ENCODE data around the gene SIDT1.
A peak's percentile ranks its signal among the peaks of the same experiment; 100 is the strongest.

Gene SIDT1

GRCh38 chr3:113516115-113516505, 16.2 kb upstream of the SIDT1 start:
- TF ChIP-seq CTCF (IDR thresholded peaks at IDR 0.05; ENCODE audit: insufficient read depth, low read length, missing control alignments), result no peak
- ChIA-PET POLR2A (interaction anchor here (0.7 kb wide), 1 partner anchor 229 kb away, joined by 3 read pairs; no protein-coding TSS in a partner anchor), CTCF (interaction anchor here (0.8 to 1.1 kb wide), 3 partner anchors 20 to 61 kb away, joined by 3 to 5 read pairs (median 3); no protein-coding TSS in a partner anchor)
- DNase-seq (ENCODE audit: low read depth, low spot score), result no peak
- no peak overlapping the region for H3K4me3 ChIP-seq (ENCODE audit: low read depth, low read length)

- DNase-seq (ENCODE audit: low read depth, low spot score), result no peak
- ChIA-PET POLR2A (no interaction called here), CTCF (no interaction called here)
- no peak overlapping the region for H3K4me3 ChIP-seq (ENCODE audit: low read depth, low read length)
- TF ChIP-seq CTCF (IDR thresholded peaks at IDR 0.05; ENCODE audit: insufficient read depth, low read length, missing control alignments), result no peak
Observed at GRCh38 chr3:113521981-113522380, 10.4 kb upstream of the SIDT1 start.

- ChIA-PET POLR2A (no interaction called here), CTCF (no interaction called here)
- no peak for DNase-seq (ENCODE audit: low read depth, low spot score)
- no peak for TF ChIP-seq CTCF (IDR thresholded peaks at IDR 0.05; ENCODE audit: insufficient read depth, low read length, missing control alignments)
- no peak overlapping the region for H3K4me3 ChIP-seq (ENCODE audit: low read depth, low read length)
Observed at GRCh38 chr3:113523241-113523640, 9.1 kb upstream of the SIDT1 start.

- TF ChIP-seq CTCF (IDR thresholded peaks at IDR 0.05; ENCODE audit: insufficient read depth, low read length, missing control alignments), result no peak
- POLR2A ChIA-PET, result no interaction called here
- CTCF ChIA-PET, result no interaction called here
- DNase-seq (ENCODE audit: low read depth, low spot score), result no peak
- peak overlapping the region; percentile 55 for H3K4me3 ChIP-seq (ENCODE audit: low read depth, low read length)
Observed at GRCh38 chr3:113532698-113533533, 561 bp downstream of the SIDT1 start.

DNA sequence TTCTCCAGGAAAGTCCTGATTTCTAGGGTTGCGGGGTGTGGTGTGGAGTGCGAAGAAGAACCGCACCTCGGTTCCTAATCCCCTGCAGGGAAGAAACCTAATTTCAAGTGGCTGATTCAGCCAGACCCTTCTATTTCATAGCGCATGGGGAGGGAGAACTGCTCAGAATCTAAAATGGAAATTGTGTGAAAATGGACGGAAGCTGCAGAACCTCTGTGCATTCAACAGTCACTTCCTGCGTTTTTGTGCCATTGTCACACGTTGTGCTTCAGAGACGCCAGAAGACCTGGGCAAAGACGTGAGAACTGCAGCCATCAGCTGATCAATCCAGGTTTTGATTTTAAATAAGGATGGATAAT, 1.2 kb downstream of the SIDT1 start:
- ChIA-PET CTCF (no interaction called here), POLR2A (interaction anchor here (0.7 kb wide), 1 partner anchor 19 kb away, joined by 3 read pairs; the partner anchor contains the start of gene SPICE1)
- no peak for DNase-seq (ENCODE audit: low read depth, low spot score)
- peak overlapping the region; percentile 55 for H3K4me3 ChIP-seq (ENCODE audit: low read depth, low read length)
- no peak for TF ChIP-seq CTCF (IDR thresholded peaks at IDR 0.05; ENCODE audit: insufficient read depth, low read length, missing control alignments)

DNA sequence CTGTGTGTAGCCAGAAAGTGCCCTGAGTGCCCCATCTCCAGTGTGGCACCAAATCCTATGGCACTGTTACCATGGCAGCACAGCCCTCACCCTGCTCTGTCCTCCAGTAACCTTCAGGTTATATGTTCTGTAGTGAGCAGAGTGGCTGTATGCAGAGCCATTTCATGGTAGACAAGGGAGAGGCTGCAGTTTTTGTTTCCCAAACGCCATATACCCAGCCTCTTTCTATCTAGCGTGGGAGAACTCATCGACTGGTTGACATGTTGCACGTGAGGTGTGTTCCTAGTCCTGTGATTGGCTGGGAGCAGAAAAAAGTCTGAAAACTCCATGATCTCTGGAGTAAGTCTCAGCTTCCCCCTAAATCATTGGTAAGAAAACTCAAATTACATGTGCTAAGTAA, 2.0 kb downstream of the SIDT1 start:
- no peak overlapping the region for H3K4me3 ChIP-seq (ENCODE audit: low read depth, low read length)
- ChIA-PET POLR2A (no interaction called here), CTCF (no interaction called here)
- DNase-seq (ENCODE audit: low read depth, low spot score), result no peak
- TF ChIP-seq CTCF (IDR thresholded peaks at IDR 0.05; ENCODE audit: insufficient read depth, low read length, missing control alignments), result no peak
